ENCODE results near the gene SP140.

DNA sequence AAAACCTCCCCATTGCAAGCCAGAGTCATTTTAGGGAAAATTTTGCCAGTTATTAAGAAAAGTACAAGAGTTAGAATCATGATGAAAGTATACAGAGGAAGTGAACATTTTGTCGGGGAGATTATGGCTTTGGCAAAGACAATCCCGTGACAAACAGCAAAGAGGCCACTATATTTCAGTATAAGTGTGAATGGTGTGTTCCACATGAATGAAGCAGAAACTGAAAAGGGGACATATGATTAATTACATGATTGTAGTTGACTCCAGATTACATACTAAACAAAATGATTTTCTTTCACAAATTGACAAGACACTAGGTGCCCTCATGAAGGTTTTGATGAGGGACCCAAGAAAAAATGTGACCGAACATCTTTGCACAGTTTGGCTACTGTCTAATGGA lies 42.0 kb downstream of the SP140 start:
- TF ChIP-seq SUZ12 (IDR thresholded peaks at IDR 0.05) (no peak), SP1 (IDR thresholded peaks at IDR 0.05) (no peak), TARDBP (IDR thresholded peaks at IDR 0.05) (no peak), ELF4 (IDR thresholded peaks at IDR 0.05) (no peak), ZNF384 (IDR thresholded peaks at IDR 0.05) (no peak), FOXM1 (IDR thresholded peaks at IDR 0.05; ENCODE audit: borderline replicate concordance) (no peak), BHLHE40 (IDR thresholded peaks at IDR 0.05; ENCODE audit: borderline replicate concordance) (no peak), ARNT (IDR thresholded peaks at IDR 0.05) (no peak), FOXA1 (IDR thresholded peaks at IDR 0.05) (no peak), LEF1 (IDR thresholded peaks at IDR 0.05; ENCODE audit: borderline replicate concordance) (no peak), FOXK2 (IDR thresholded peaks at IDR 0.05) (no peak)
- TF ChIP-seq, protein P1, sequence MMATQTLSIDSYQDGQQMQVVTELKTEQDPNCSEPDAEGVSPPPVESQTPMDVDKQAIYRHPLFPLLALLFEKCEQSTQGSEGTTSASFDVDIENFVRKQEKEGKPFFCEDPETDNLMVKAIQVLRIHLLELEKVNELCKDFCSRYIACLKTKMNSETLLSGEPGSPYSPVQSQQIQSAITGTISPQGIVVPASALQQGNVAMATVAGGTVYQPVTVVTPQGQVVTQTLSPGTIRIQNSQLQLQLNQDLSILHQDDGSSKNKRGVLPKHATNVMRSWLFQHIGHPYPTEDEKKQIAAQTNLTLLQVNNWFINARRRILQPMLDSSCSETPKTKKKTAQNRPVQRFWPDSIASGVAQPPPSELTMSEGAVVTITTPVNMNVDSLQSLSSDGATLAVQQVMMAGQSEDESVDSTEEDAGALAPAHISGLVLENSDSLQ (IDR thresholded peaks at IDR 0.05) = no peak
